ENCODE measurements around the gene NPL.

DNA sequence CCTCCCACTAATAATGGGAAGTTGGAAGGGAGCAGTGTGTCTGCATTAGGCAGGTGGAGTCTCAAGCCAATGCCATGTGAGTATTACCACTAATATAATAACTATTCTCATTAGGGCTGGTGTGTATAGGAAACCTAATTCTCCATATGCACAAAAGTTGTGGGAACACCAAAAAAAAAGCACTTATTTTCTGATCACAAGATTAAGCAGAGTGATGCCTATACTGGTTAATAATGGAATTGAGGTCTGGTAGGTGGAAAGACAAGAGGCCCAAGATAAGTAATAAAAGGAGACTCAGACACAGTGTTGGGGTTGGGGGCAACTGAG lies 7.0 kb upstream of the NPL start:
- TF ChIP-seq, protein P1, sequence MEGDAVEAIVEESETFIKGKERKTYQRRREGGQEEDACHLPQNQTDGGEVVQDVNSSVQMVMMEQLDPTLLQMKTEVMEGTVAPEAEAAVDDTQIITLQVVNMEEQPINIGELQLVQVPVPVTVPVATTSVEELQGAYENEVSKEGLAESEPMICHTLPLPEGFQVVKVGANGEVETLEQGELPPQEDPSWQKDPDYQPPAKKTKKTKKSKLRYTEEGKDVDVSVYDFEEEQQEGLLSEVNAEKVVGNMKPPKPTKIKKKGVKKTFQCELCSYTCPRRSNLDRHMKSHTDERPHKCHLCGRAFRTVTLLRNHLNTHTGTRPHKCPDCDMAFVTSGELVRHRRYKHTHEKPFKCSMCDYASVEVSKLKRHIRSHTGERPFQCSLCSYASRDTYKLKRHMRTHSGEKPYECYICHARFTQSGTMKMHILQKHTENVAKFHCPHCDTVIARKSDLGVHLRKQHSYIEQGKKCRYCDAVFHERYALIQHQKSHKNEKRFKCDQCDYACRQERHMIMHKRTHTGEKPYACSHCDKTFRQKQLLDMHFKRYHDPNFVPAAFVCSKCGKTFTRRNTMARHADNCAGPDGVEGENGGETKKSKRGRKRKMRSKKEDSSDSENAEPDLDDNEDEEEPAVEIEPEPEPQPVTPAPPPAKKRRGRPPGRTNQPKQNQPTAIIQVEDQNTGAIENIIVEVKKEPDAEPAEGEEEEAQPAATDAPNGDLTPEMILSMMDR (IDR thresholded peaks at IDR 0.05): peak in 1 of 3 donors; percentile 2
- TF ChIP-seq POLR2AphosphoS5 (IDR thresholded peaks at IDR 0.05) (no peak), POLR2A (IDR thresholded peaks at IDR 0.05) (no peak)
